HG02623 (cell line): ENCODE measurements around the gene RAB34.

Experiments
- ATAC-seq: cut with Tn5 transposase; IDR thresholded peaks from one replicate; pipeline ENCODE4 v1.9.1; 2021; ENCODE audit warnings: moderate library complexity; ENCODE audit not compliant: unreplicated experiment

The RAB34 gene

GRCh38 chr17:28712705-28713415 is 4.8 kb downstream of the RAB34 start:
- no peak for ATAC-seq

GRCh38 chr17:28712032-28712704 is 5.5 kb downstream of the RAB34 start:
- no peak for ATAC-seq

- ATAC-seq: no peak
Measured at GRCh38 chr17:28711723-28712031, 6.0 kb downstream of the RAB34 start, which contains the start of gene PROCA1. TSS of gene PROCA1 (minus strand) at chr17:28711888. CDS start at chr17:28711660, 228 bp downstream.

- ATAC-seq: peak; percentile 66
Measured at GRCh38 chr17:28710861-28711722, 6.6 kb downstream of the RAB34 start.

- ATAC-seq: no peak
Measured at GRCh38 chr17:28707339-28707720, 10.3 kb downstream of the RAB34 start.

- no peak for ATAC-seq
Measured at GRCh38 chr17:28706471-28707338, 11.0 kb downstream of the RAB34 start.

GRCh38 chr17:28705728-28706334 is 11.8 kb downstream of the RAB34 start:
- ATAC-seq: no peak

- ATAC-seq: no peak
Measured at GRCh38 chr17:28705074-28705659, 12.5 kb downstream of the RAB34 start.

- ATAC-seq: no peak
Measured at GRCh38 chr17:28704219-28704858, 13.3 kb downstream of the RAB34 start.

- no peak for ATAC-seq
Measured at GRCh38 chr17:28703552-28704218, 14.0 kb downstream of the RAB34 start.

GRCh38 chr17:28702752-28703150 is 14.9 kb downstream of the RAB34 start:
- no peak for ATAC-seq

GRCh38 chr17:28702026-28702751 is 15.5 kb downstream of the RAB34 start:
- ATAC-seq: no peak

GRCh38 chr17:28700830-28701492 is 16.7 kb downstream of the RAB34 start:
- ATAC-seq: no peak

- no peak for ATAC-seq
Measured at GRCh38 chr17:28700278-28700677, 17.4 kb downstream of the RAB34 start.

GRCh38 chr17:28698253-28698941 is 19.3 kb downstream of the RAB34 start:
- ATAC-seq: no peak

- ATAC-seq: no peak
Measured at GRCh38 chr17:28693869-28694268, 23.8 kb downstream of the RAB34 start.

GRCh38 chr17:28689011-28689410 is 28.7 kb downstream of the RAB34 start:
- no peak for ATAC-seq
